ENCODE results near the gene WBP1.
A peak's percentile ranks its signal among the peaks of the same experiment; 100 is the strongest.

Gene WBP1

GRCh38 chr2:74502720-74503505, 44.7 kb downstream of the WBP1 start:
- peak overlapping the region; percentile 62 for H3K4me3 ChIP-seq (replicated peaks; ENCODE audit: low read depth, low read length)
- peak; percentile 32 for TF ChIP-seq CTCF (IDR thresholded peaks at IDR 0.05; ENCODE audit: low read length, missing control alignments)
- peak; percentile 89 for DNase-seq (ENCODE audit: low read depth)

GRCh38 chr2:74503506-74504475, 45.6 kb downstream of the WBP1 start:
- TF ChIP-seq CTCF (IDR thresholded peaks at IDR 0.05; ENCODE audit: low read length, missing control alignments): no peak
- peak overlapping the region; percentile 62 for H3K4me3 ChIP-seq (replicated peaks; ENCODE audit: low read depth, low read length)
- DNase-seq (ENCODE audit: low read depth): peak; percentile 35

GRCh38 chr2:74504591-74504990, 46.4 kb downstream of the WBP1 start:
- TF ChIP-seq CTCF (IDR thresholded peaks at IDR 0.05; ENCODE audit: low read length, missing control alignments): no peak
- no peak for DNase-seq (ENCODE audit: low read depth)
- H3K4me3 ChIP-seq (replicated peaks; ENCODE audit: low read depth, low read length): peak overlapping the region; percentile 62

GRCh38 chr2:74505448-74506246, 47.4 kb downstream of the WBP1 start:
- peak overlapping the region; percentile 62 for H3K4me3 ChIP-seq (replicated peaks; ENCODE audit: low read depth, low read length)
- no peak for DNase-seq (ENCODE audit: low read depth)
- TF ChIP-seq CTCF (IDR thresholded peaks at IDR 0.05; ENCODE audit: low read length, missing control alignments): no peak

GRCh38 chr2:74507145-74507925, 49.1 kb downstream of the WBP1 start, which contains the start of gene PCGF1:
PCGF1 (minus strand) TSS chr2:74507695; CDS start chr2:74507668, 27 bp downstream.
- peak within 1 kb of the TSS; percentile 95 for H3K4me3 ChIP-seq (replicated peaks; ENCODE audit: low read depth, low read length)
- DNase-seq (ENCODE audit: low read depth): peak; percentile 98
- TF ChIP-seq CTCF (IDR thresholded peaks at IDR 0.05; ENCODE audit: low read length, missing control alignments): peak; percentile 47
